CD4-positive, alpha-beta T cell treated with Interleukin-12 subunit alpha and Interleukin-12 subunit beta, for 1 hour (primary cell): ENCODE measurements around the gene NRXN2.

ENCODE experiments used
- DNase-seq: peaks from one replicate; pipeline ENCODE4 v3.0.0-alpha.2; 2020

NRXN2 gene

DNA sequence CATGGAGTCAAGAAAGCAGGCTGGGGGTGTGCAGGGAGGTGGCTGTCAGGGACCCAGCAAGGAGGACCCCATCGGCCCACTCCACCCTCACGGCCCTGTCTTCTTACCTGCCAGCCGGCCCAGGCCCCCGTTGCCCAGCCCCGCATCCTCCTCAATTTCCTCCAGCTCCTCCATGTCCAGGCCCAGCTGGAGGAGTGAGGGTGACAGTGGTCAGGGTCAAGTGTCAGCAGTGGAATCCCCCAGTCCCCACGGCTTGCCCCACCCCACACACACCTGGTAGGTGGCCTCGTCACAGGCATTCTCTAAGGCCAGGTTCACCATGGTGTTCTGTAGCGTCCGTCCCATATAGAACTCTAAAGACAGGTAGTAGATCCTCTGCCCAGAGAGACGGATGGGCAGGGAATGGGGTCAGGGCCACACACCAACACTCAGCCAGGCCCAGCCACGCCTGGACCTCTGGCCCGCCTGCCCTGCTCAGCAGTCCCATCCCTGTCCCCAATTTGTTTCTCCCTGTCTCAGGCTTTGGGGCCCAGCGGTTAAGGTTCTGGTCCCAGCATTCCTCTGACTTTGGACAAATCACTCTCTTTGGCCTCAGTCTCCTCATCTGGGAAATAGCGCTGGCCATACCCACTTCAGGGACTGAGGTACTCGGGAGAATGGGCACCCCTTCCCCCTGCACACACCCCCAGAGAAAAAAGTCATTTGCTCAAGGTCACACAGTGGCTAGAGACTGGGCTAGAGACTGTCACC, 35.5 kb upstream of the NRXN2 start:
- DNase-seq, result no peak

DNA sequence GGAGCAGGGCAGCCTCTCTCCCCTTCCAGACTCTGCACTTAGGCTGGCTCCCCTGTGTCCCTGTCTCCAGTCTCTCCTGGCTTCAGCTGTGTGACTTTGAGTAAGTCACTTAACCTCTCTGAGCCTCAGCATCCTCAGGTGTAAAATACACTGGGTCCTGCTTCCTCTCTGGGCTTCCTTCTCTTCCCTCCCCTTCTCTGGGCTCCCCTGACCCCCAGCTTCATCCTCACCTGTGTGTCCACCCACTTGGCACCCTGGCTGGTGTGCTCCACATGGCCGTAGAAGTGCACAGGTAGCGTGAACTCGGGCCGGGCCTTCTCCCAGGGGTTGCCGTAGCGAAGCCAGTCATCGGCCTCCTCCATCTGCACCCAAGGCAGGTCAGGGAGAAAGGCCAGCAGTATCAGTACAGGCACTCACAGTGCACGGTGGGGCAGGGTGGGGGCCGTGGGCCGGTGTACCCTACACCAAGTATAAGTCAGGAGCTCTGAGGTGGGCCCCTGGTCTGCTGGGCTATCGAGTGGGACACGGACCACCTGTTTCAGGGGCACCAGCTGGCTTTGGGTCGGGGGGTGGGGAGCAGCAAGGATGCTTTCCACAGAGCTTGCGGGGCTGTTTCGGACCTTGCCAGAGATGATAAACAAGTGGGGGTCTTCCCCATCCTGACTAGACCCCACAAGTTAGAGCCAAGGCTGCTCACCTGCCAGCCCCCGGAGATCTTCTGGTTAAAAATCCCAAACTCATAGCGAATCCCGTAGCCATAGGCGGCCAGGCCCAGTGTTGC, 34.7 kb upstream of the NRXN2 start:
- DNase-seq, result no peak

DNA sequence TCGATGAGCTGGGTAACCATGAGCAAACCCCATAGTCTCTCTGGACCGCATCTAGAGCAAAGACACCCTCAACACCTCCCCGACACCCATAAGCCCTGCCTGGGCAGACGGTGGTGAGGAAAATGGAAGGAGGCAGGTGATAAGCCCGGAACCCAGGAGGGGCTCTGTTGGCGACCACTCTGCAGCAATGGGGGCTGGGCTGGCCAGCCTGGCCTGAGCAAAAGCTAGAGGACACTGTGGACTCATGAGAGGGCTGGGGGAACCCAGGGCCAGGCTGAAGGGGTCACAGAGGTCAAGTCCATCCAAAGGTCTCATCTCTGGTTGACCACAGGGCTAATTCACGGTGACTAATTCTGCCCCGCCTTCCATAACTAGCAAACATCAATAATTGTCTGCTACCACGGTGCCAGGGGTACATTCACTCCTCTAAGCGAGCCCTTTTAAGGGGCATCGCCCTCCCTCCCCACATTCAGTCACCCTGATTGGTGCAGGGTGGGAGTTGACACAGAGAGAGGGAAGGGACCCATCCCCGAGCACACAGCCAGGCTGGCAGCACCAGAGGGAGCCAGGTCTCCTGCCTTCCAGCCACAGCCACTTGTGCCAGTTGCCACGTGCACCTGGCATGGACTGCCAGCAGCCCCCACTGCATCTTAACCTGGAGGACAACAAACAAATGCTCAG, 32.8 kb upstream of the NRXN2 start:
- no peak for DNase-seq

DNA sequence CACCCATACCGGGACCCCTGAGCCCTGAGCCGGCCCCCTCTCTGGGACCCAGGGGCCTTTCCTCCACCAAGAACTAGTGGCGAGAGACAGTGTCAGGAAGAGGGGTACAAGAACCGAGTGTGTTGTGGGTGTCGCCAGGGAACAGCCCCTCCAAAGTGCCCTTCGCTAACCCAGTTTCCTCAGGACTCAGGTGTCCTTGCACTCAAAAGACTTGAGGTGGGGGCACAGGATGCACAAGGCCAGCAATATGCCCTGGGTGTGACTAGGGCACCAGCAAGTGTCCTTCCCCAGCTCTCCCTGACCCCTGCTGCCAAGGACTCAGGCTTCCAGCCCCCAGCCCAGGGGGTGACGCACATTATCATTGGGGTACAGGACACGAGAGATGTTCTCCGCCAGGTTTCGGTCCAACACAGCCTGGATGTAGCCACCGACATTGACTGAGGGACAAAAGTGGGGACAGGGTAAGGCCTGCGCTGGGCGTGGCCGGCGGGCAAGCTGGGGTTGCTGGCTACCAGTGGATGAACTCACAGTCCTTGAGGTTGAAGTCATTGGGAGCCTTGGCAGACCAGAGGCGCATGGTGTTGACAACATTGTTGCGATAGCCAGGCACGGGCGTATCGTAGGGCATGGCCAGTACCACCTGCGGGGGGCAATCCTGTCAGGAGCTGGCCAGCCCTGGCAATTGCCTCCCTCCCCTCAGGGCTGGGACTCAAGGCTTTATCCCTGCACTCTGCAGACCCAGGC, 32.1 kb upstream of the NRXN2 start:
- no peak for DNase-seq

DNA sequence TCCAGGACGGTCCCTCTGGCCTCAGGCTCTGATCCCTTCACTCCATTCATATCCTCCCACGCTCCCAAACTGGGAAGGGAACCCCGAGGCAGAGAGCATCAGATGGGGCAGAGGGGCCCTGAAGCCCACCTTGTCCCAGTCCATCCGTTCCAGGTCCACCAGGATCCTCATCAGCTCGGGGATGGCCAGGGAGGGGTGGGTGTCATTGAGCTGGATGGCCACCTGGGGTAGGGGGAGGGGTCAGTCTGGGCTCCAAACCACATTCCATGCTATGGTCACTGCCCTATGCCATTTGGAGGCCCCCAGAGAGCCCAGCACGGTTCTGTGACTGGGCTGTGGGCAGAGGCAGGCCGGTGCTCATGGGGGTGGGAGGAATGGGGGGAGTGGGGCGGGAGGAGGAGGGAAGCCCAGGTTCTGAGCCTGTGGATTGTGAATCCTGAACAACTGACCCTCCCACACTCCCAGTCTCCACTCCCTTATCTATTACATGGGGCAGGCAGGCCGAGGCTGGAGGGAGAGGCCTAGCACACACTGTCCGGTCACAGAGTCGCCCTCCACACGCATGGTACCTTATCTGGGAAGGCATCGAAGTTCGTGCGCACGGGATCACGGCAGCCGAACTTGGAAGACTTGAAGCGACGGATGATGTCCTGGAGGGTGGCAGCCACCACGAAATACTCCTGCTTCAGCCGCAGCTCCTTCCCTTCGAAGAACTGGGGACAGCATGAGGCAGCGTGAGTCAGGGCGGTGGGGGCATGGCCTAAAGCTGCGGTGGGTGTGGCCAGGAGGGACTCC, 31.3 kb upstream of the NRXN2 start:
- DNase-seq, result no peak

DNA sequence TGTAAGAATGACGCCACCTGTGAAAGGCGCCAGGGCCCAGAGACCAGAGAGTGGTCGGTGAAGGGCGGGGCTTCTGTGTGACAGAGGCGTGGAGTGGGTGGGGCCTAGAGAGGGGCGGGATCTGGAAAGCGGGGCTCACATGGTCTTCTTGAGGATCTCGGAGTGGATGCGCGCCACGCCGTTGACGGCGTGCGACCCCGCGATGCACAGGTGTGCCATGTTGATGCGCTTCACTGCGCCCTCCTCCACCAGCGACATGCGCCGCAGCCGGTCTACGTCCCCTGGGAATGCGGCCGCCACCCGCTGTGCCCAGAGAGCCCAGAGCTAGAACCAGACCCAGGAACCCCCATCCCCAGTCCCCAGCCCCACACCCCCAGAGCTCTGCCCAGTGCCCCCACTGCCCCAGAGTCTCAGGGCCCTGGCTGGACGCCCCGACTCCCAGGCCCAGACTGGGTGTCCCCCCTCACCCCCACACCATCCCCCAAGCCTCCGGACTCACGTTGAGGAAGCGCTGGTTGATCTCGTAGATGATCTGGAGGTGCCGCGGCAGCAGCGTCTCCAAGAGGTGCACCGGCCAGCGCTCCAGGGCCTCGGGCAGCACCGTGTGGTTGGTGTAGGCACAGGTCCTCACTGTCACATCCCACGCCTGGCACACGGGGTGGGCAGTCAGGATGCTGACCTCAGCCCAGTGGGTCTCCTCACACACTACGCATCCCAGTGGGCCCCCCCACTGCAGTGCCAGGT, 30.6 kb upstream of the NRXN2 start:
- DNase-seq, result no peak

DNA sequence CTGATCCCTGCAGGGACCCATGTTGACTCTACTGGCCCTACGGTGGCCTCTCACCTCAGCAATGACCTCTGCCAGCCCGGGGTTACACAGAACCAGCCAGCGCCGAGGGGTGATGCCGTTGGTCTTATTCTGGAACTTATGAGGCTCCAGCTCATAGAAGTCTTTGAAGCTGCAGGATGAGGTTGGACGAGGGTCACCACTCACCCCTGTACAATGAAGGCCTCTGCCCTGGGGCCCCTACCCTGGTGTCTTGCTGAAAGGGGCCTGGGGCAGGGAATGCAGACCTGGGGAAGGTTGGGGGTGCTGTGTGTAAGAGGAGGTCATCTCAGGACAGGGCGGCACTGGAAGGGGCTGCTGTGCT, 30.0 kb upstream of the NRXN2 start:
- no peak for DNase-seq

DNA sequence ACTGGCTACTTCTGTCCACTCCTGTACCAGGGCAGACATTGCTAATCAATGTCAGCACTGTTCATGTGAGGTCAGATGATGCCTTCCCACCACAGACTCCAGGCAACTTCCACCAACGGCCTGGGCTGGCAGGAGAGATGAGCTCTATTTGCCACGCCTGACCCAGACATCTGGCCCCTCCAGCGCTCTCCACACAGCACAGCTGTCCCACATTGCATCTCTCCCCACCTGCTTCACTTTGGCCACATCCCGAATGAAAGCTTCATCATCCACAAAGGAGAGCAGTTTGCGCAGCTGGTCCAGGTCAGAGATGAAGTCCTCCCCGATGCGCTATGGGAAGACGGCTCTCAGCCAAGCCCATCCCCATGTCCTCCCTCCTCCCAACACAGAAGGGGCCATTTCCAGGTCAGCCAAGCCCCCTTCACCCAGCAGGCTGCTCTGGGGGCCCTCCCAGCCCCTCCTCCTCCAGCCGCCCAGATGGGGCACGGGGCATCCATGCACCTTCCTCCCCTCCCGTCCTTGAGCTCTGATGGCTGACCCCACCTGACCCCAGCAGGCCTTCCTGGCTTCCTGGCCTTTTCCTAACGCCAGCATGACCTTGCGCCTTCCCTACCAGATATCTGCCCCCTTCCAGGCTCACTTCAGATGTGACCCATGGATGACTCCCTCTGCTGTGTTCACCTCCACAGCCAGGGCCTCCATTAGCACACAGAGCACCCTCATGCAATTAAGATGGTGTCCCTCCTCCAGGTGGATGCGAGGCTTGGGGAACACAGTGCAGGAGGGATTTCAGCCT, 29.4 kb upstream of the NRXN2 start:
- no peak for DNase-seq

DNA sequence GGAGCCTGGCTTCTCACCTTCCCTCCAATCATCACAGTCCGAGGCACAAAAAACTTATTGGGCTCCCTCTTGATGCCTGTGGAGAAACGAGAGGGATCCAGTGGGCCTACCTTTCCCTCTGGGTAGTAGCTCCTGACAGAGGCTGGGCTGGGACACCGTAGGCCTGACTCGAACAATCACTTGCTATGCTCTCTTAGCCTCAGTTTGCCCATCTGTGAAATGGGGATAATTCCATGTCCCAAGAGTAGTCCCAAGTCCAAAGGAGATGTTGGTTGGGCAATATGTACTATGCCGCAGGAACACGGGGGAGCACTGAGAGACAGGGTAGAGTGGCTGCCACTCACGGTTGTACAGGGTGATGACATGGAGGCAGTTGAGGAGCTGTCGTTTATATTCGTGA, 28.6 kb upstream of the NRXN2 start:
- no peak for DNase-seq

DNA sequence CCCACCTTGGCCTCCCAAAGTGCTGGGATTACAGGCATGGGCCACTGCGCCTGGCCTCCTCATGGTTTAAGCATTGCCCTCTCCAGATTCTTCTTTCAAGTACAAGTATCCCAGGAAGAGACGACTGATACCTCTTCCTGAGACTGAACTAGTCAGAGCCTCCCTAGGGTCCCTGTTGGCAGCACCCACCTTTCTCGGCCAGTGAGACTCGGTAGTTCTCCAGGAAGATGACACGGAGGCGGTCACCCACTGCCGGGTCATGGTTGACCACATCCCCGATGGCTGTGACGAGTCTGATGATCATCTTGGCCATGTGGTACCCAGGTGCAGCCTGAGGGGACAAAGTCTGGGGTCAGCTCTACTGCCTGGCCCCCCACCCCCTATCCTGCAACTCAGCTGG, 28.1 kb upstream of the NRXN2 start:
- DNase-seq, result no peak

DNA sequence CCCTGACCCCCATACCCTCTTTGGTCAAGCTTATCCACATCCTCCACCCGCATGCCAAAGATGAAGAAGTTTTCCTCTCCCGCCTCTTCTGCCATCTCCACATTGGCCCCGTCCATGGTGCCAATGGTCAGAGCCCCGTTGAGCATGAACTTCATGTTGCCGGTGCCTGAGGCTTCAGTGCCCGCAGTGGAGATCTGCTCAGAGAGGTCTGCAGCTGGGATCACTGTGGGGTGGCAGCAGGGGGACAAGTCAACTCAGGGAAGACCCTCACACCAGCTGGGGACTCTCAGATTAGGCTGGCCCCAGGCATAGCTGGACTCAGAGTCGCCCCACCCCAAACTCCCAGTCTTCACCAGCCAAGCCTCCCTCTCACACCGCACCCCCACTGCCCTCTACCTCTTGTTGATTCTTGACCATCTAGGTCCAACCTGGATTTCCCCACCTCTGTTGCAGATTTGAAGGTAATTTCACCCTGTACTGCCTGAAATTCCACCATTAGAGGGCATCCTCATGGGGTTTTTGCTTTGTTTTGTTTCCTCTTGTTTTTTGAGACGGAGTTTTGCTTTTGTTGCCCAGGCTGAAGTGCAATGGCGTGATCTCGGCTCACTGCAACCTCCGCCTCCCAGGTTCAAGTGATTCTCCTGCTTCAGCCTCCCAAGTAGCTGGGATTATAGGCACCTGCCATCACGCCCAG, 27.5 kb upstream of the NRXN2 start:
- peak; percentile 38 for DNase-seq

DNA sequence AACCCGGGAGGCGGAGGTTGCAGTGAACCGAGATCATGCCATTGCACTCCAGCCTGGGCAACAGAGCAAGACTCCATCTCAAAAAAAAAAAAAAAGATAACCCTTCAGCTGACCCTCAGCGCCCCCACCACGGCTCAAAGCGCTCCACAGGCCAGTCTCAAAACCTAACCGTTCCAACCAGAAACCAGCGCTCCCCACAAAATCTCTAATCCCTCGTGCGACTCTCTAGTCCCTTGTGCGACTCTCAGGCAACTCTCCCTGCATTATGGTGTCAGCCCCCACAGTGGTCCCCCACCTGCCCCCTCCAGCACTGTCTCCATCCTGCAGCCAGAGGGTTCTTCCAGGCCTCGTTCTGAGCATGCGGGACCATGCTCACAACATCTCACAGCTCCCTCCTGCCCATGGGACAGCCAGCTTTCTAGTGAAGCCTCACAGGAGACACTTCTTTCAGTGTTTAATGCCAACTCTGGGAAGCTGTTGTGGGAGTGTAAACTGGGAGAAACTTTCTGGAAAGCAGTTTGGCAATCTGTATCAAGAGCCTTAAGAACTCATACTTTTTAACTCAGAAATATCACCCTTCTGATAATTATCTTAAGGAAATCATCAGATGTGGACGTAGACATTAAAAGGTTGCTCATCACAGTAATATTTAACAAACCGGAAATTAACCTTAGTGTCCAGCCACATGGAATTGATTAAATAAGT, 25.1 kb upstream of the NRXN2 start:
- no peak for DNase-seq

DNA sequence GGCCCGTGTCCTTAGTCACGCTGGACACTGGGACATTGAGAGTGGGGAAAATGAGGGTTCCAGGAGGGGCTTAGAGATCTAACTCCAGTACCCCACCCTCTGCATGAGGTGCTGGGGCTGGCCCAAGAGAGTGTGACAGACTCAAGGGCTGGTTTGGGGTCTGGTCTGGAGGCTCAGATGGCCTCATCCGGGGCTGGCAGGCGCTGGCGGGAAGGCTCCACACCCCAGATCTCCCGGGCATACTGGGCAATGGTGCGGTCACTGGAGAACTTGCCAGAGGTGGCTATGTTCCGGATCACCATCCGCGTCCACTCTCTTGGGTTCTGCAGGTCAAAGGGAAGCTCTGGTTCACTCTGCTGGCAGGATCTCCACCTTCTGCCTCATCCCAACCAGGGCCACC, 23.5 kb upstream of the NRXN2 start:
- no peak for DNase-seq

DNA sequence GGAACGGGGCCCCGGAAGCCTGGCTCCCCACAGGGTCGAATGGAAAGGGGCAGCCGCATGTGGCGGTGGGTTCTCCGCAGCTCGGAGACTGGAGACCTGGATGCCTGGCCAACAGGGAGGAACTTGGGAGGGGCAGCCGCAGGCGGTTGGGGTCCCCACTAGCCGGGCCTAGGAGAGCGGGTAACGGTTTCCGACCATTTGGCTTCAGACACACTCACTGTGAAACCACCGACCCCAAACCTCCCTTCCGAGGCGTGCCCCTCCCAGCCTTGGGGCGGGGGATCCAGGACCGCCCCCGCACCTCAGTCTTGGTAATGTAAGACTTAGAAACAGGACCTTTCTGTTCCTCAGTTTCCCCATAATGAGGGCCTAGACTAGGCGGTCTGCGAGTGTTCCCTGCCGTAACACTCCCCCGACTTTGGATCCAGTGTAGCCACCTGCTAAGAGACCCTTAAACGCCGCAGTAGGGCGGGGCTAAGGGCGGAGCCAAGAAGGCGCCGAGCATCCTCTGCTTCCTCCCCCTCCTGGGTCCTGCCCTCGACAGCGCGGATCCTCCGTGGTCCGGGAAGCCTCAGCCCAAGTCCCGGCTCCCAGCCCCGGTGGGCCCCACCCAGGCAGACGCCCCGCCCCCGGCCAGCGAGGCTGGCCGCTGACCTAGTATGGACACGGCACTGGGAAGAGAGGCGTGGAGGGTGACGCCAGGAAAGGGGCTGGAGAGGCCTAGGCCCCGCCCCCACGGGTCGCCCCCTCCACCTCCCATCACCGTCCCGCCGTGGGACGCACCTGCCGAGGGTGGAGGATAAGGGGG, 22.7 kb upstream of the NRXN2 start:
- DNase-seq, result peak; percentile 85

DNA sequence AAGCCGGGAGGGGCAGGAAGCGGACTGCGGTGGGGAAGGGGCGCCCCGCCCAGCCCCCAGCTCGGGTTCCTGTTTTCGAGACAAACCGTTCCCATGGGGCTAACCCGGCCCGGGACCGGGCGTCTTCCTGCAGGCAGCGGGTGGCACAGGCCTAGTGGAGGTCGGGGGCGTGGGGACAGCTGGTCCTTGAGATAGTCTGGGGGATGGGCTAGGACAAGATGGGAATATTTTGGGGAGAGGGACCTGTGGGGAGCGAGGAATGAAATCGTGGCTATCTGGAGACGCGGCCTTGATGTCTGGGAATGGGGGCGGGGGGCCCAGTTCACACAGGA, 22.2 kb upstream of the NRXN2 start:
- DNase-seq, result peak; percentile 92

DNA sequence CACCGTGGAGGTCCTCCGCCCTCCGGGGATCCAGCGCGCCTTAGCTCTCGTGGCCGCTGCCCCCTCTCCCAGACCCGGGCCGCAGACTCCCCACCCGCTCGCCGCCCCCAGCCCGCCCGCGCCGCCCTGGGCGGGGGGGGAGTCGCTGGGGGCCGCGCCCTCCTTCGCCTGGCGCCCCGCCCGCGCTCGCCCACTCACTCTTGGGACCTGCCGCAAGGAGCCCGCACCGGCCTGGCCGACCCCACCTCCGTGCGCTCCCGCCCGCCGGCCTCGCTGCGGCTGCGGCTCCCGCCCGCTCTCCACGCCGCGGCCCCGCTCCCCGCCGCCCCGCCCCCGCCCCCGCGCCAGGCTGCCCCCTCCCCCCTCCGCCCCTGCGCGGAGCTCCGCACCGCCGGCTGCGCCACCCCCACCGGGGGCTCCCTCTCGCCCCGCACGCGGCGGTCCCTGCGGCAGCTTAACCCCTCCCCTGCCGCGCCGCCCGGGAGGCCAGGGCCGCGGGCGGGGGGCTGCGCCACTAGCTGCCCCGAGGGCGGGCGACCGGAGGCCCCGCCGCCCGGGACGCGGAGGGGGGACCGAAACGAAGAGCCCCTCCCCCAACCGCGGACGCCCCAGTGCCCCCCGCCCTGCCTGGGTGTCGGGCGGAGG, 21.7 kb upstream of the NRXN2 start:
- DNase-seq, result peak; percentile 58

DNA sequence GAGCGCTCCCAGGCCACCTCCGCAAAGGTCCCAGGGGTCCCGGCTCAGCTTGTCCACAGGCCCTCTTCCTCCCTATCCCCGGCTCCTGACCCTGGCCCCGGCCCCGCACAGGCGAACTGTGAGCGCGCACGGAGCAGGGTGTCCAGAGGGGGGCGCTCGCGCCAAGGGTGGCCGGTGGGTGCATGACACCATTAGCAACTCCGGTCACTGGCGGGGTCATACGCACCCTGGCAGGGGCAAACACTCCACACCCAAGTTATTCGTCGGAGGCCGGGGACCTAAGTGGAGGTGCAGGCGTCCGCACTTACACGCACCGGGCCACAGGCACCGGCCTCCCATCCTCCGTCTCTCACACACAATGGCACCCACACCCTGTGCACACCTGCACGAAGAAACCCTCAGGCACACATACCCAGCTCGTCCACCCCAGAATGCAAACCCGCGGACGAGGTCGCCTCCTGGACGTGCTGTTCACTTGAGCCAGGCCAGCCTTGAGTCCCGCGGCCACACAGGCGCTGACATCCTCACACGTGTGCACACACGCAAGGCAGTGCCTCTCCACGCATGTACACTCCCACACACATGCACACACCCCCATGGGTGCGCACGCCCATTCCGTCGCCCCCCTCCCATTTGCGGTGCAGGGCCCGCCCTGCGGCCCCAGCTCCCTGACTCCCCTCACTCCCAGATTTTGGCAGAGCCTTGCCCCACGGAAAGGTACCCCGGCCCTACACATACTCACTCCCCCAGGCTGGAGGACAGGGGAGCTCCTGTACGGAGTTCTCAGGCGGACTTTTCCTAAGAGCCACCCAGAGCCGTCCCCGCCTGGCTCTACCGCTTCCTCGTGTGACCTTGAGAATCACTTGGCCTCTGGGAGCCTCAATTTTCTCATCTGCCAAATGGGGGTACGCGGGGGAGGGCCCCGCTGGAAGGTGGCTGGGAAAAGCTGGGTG, 20.9 kb upstream of the NRXN2 start, which contains the start of gene RASGRP2:
TSS of gene RASGRP2 (minus strand) at position 552 of the 953 bp plus-strand sequence. CDS start 1,276 bp downstream, outside the sequence.
- DNase-seq, result peak; percentile 88
